GM23338 (cell line): ENCODE data around the gene VASN. TPM values are rescaled to one million over a fixed set of nuclear protein-coding genes. Genes with fewer than 3 reads are reported as not detected.

Experiments
- ATAC-seq: fragments of 200-7000 bp; cut with Tn5 transposase; 3 replicates; pipeline ENCODE4 v1.9.1; 2020
- DNase-seq: peaks from one replicate; pipeline ENCODE4 v3.0.0-alpha.2; 2015; ENCODE audit warnings: low spot score
- H2AFZ ChIP-seq: fragments of 200-600 bp; sonication (generic); 2 replicates; pipeline ENCODE4 v1.8.0; 2016; ENCODE audit warnings: antibody characterized with exemption, mild to moderate bottlenecking, moderate library complexity
- H3F3A ChIP-seq: fragments of 200-600 bp; sonication (generic); replicated peaks from 2 replicates; pipeline ENCODE4 v1.8.0; 2017; ENCODE audit warnings: antibody characterized with exemption, mixed run types, low read depth
- H3K27ac ChIP-seq: fragments of 200-600 bp; sonication (generic); 2 replicates; pipeline ENCODE4 v1.6.1; 2016; ENCODE audit warnings: low read depth
- H3K27me3 ChIP-seq: fragments of 200-600 bp; sonication (generic); 2 replicates; pipeline ENCODE4 v1.8.0; 2016; ENCODE audit warnings: mild to moderate bottlenecking, mixed run types, moderate library complexity; ENCODE audit not compliant: insufficient read depth
- H3K36me3 ChIP-seq: fragments of 200-600 bp; sonication (generic); 2 replicates; pipeline ENCODE4 v1.8.0; 2016; ENCODE audit warnings: mild to moderate bottlenecking; ENCODE audit not compliant: insufficient read depth
- H3K4me1 ChIP-seq: fragments of 200-600 bp; sonication (generic); 2 replicates; pipeline ENCODE4 v1.8.0; 2016; ENCODE audit warnings: mild to moderate bottlenecking, moderate library complexity; ENCODE audit not compliant: insufficient read depth
- H3K4me2 ChIP-seq: fragments of 200-600 bp; sonication (generic); 2 replicates; pipeline ENCODE4 v1.7.1; 2017; ENCODE audit warnings: mixed run types
- H3K4me3 ChIP-seq: fragments of 200-600 bp; sonication (generic); 2 replicates; pipeline ENCODE4 v1.6.1; 2016; ENCODE audit warnings: mixed run types
- H3K79me2 ChIP-seq: fragments of 200-600 bp; sonication (generic); replicated peaks from 2 replicates; pipeline ENCODE4 v1.8.0; 2017; ENCODE audit warnings: mild to moderate bottlenecking; ENCODE audit not compliant: insufficient read depth
- H3K9me2 ChIP-seq: fragments of 200-600 bp; sonication (generic); 2 replicates; pipeline ENCODE4 v1.8.0; 2017; ENCODE audit not compliant: insufficient read depth
- H4K20me1 ChIP-seq: fragments of 200-600 bp; sonication (generic); replicated peaks from 2 replicates; pipeline ENCODE4 v1.8.0; 2017; ENCODE audit warnings: mild to moderate bottlenecking; ENCODE audit not compliant: insufficient read depth
- H3K27ac Mint-ChIP-seq: 2 replicates; pipeline ENCODE4 v1.8.0; 2020; ENCODE audit warnings: inconsistent platforms, mild to moderate bottlenecking, moderate library complexity, mixed read lengths
- H3K27me3 Mint-ChIP-seq: 3 replicates; pipeline ENCODE4 v1.8.0; 2022; ENCODE audit warnings: low read depth, mild to moderate bottlenecking, moderate library complexity, mixed read lengths, inconsistent platforms; ENCODE audit not compliant: insufficient read depth, poor library complexity
- H3K36me3 Mint-ChIP-seq: 3 replicates; pipeline ENCODE4 v1.8.0; 2021; ENCODE audit warnings: low read depth, mild to moderate bottlenecking, inconsistent platforms, moderate library complexity, mixed read lengths
- H3K4me1 Mint-ChIP-seq: 3 replicates; pipeline ENCODE4 v1.8.0; 2020; ENCODE audit warnings: mild to moderate bottlenecking, inconsistent platforms, mixed read lengths
- H3K4me3 Mint-ChIP-seq: 3 replicates; pipeline ENCODE4 v1.8.0; 2021; ENCODE audit warnings: moderate library complexity, mild to moderate bottlenecking, inconsistent platforms, mixed read lengths
- H3K9me3 Mint-ChIP-seq: 3 replicates; pipeline ENCODE4 v1.8.0; 2020; ENCODE audit warnings: moderate library complexity, mild to moderate bottlenecking, inconsistent platforms, mixed read lengths
- CREB1 ChIP-seq: fragments of 250-450 bp; sonication (Bioruptor Pico); IDR thresholded peaks from 2 replicates; pipeline ENCODE4 v1.5.0; 2020; ENCODE audit warnings: low read depth, mild to moderate bottlenecking, moderate library complexity
- EZH2 ChIP-seq: fragments of 200-600 bp; sonication (generic); IDR thresholded peaks from one replicate; pipeline ENCODE4 v1.8.0; 2017; ENCODE audit warnings: antibody characterized with exemption, mild to moderate bottlenecking, low read depth; ENCODE audit not compliant: unreplicated experiment
- NANOG ChIP-seq: IDR thresholded peaks from 2 replicates; pipeline ENCODE4 v1.6.1; 2016; ENCODE audit warnings: antibody characterized with exemption, borderline replicate concordance
- POLR2AphosphoS5 ChIP-seq: IDR thresholded peaks from 2 replicates; pipeline ENCODE4 v1.6.1; 2016; ENCODE audit warnings: antibody characterized with exemption, low read depth
- STAT1 ChIP-seq: IDR thresholded peaks from one replicate; pipeline ENCODE4 v1.6.1; 2016; ENCODE audit warnings: antibody characterized with exemption; ENCODE audit not compliant: unreplicated experiment
- ZNF114 ChIP-seq: fragments of 250-450 bp; sonication (Bioruptor Pico); IDR thresholded peaks from 2 replicates; pipeline ENCODE4 v1.5.0; 2020; ENCODE audit warnings: mild to moderate bottlenecking, moderate library complexity
- polyA plus RNA-seq: library from polyadenylated mRNA; unstranded; fragments of >200 nt; fragmentation: Nextera tagmentation; extraction: Ambion mirVana; gene quantifications from 2 replicates; pipeline ENCODE4 v1.2.1, GENCODE V29; 2016
- total RNA-seq: library from RNA; depleted of rRNA; stranded (reverse); fragments of >200 nt; shearing (Covaris generic); gene quantifications from 2 replicates; pipeline ENCODE4 v1.2.3, GENCODE V29; 2014
- TF ChIP-seq, protein P1 (sequence below): fragments of 250-450 bp; sonication (Bioruptor Pico); IDR thresholded peaks from 2 replicates; pipeline ENCODE4 v1.5.0; 2020; ENCODE audit warnings: mild to moderate bottlenecking, moderate library complexity
- TF ChIP-seq, protein P2 (sequence below), 2 experiments: fragments of 200-600 bp in 1 of 2; sonication (generic) in 1 of 2; conservative IDR thresholded peaks; 2 replicates each; pipeline versions ENCODE4 v1.5.1 to v1.6.1; 2016 to 2017; ENCODE audit warnings: antibody characterized with exemption in 2 of 2, low read depth in 2 of 2, mild to moderate bottlenecking in 2 of 2, moderate library complexity in 1 of 2
- TF ChIP-seq, protein P3 (sequence below): IDR thresholded peaks from 2 replicates; pipeline ENCODE4 v1.6.1; 2016; ENCODE audit warnings: antibody characterized with exemption

VASN gene
- total and polyA plus RNA-seq, 2 experiments from 2014 or later = 8.0 to 15.5 TPM

GRCh38 chr16:4416200-4417032 lies 44.8 kb downstream of the VASN start, which contains the start of gene CORO7 (continued):
- TF ChIP-seq, protein P1, sequence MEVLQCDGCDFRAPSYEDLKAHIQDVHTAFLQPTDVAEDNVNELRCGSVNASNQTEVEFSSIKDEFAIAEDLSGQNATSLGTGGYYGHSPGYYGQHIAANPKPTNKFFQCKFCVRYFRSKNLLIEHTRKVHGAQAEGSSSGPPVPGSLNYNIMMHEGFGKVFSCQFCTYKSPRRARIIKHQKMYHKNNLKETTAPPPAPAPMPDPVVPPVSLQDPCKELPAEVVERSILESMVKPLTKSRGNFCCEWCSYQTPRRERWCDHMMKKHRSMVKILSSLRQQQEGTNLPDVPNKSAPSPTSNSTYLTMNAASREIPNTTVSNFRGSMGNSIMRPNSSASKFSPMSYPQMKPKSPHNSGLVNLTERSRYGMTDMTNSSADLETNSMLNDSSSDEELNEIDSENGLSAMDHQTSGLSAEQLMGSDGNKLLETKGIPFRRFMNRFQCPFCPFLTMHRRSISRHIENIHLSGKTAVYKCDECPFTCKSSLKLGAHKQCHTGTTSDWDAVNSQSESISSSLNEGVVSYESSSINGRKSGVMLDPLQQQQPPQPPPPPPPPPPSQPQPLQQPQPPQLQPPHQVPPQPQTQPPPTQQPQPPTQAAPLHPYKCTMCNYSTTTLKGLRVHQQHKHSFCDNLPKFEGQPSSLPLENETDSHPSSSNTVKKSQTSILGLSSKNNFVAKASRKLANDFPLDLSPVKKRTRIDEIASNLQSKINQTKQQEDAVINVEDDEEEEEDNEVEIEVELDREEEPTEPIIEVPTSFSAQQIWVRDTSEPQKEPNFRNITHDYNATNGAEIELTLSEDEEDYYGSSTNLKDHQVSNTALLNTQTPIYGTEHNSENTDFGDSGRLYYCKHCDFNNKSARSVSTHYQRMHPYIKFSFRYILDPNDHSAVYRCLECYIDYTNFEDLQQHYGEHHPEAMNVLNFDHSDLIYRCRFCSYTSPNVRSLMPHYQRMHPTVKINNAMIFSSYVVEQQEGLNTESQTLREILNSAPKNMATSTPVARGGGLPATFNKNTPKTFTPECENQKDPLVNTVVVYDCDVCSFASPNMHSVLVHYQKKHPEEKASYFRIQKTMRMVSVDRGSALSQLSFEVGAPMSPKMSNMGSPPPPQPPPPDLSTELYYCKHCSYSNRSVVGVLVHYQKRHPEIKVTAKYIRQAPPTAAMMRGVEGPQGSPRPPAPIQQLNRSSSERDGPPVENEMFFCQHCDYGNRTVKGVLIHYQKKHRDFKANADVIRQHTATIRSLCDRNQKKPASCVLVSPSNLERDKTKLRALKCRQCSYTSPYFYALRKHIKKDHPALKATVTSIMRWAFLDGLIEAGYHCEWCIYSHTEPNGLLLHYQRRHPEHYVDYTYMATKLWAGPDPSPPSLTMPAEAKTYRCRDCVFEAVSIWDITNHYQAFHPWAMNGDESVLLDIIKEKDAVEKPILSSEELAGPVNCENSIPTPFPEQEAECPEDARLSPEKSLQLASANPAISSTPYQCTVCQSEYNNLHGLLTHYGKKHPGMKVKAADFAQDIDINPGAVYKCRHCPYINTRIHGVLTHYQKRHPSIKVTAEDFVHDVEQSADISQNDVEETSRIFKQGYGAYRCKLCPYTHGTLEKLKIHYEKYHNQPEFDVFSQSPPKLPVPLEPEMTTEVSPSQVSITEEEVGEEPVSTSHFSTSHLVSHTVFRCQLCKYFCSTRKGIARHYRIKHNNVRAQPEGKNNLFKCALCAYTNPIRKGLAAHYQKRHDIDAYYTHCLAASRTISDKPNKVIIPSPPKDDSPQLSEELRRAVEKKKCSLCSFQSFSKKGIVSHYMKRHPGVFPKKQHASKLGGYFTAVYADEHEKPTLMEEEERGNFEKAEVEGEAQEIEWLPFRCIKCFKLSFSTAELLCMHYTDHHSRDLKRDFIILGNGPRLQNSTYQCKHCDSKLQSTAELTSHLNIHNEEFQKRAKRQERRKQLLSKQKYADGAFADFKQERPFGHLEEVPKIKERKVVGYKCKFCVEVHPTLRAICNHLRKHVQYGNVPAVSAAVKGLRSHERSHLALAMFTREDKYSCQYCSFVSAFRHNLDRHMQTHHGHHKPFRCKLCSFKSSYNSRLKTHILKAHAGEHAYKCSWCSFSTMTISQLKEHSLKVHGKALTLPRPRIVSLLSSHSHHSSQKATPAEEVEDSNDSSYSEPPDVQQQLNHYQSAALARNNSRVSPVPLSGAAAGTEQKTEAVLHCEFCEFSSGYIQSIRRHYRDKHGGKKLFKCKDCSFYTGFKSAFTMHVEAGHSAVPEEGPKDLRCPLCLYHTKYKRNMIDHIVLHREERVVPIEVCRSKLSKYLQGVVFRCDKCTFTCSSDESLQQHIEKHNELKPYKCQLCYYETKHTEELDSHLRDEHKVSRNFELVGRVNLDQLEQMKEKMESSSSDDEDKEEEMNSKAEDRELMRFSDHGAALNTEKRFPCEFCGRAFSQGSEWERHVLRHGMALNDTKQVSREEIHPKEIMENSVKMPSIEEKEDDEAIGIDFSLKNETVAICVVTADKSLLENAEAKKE (CRISPR knock-in tag) = no peak
- TF ChIP-seq, protein P2, sequence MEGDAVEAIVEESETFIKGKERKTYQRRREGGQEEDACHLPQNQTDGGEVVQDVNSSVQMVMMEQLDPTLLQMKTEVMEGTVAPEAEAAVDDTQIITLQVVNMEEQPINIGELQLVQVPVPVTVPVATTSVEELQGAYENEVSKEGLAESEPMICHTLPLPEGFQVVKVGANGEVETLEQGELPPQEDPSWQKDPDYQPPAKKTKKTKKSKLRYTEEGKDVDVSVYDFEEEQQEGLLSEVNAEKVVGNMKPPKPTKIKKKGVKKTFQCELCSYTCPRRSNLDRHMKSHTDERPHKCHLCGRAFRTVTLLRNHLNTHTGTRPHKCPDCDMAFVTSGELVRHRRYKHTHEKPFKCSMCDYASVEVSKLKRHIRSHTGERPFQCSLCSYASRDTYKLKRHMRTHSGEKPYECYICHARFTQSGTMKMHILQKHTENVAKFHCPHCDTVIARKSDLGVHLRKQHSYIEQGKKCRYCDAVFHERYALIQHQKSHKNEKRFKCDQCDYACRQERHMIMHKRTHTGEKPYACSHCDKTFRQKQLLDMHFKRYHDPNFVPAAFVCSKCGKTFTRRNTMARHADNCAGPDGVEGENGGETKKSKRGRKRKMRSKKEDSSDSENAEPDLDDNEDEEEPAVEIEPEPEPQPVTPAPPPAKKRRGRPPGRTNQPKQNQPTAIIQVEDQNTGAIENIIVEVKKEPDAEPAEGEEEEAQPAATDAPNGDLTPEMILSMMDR (conservative IDR thresholded peaks at IDR 0.05; ENCODE audit: low read depth in 2 of 2) = no peak
- no peak for TF ChIP-seq ZNF114 (CRISPR knock-in tag)
- no peak for TF ChIP-seq CREB1 (CRISPR knock-in tag)

GRCh38 chr16:4419402-4419959 lies 47.8 kb downstream of the VASN start:
- peaks cover 6% of the 10 kb centered on the region for H3K4me1 ChIP-seq
- Mint-ChIP-seq H3K27me3 (peaks cover 9% of the 10 kb centered on the region), H3K36me3 (no peaks in the 10 kb centered on the region; the same call in 2 of the 3 replicates), H3K4me1 (peaks cover 10% of the 10 kb centered on the region), H3K4me3 (no peak overlapping the region), H3K9me3 (no peaks in the 10 kb centered on the region), H3K27ac (no peak overlapping the region)
- DNase-seq (no peak), ATAC-seq (no peak)
- H3F3A ChIP-seq = peaks cover 10% of the 10 kb centered on the region
- no peak overlapping the region for H2AFZ ChIP-seq
- H3K79me2 ChIP-seq = peaks cover 10% of the 10 kb centered on the region
- peaks cover 6% of the 10 kb centered on the region for H4K20me1 ChIP-seq
- H3K36me3 ChIP-seq = no peaks in the 10 kb centered on the region; the same call in 1 of the 2 replicates
- no peak overlapping the region for H3K4me3 ChIP-seq
- H3K4me2 ChIP-seq = no peak overlapping the region
- H3K9me2 ChIP-seq = no peaks in the 10 kb centered on the region
- H3K27ac ChIP-seq = no peak overlapping the region
- no peaks in the 10 kb centered on the region for H3K27me3 ChIP-seq
- TF ChIP-seq, protein P3, sequence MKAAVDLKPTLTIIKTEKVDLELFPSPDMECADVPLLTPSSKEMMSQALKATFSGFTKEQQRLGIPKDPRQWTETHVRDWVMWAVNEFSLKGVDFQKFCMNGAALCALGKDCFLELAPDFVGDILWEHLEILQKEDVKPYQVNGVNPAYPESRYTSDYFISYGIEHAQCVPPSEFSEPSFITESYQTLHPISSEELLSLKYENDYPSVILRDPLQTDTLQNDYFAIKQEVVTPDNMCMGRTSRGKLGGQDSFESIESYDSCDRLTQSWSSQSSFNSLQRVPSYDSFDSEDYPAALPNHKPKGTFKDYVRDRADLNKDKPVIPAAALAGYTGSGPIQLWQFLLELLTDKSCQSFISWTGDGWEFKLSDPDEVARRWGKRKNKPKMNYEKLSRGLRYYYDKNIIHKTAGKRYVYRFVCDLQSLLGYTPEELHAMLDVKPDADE = no peak
- no peak for TF ChIP-seq EZH2
- TF ChIP-seq ZNF114 (CRISPR knock-in tag) = no peak
- no peak for TF ChIP-seq POLR2AphosphoS5
- TF ChIP-seq, protein P2 (conservative IDR thresholded peaks at IDR 0.05; ENCODE audit: low read depth in 2 of 2) = no peak
- no peak for TF ChIP-seq NANOG
- no peak for TF ChIP-seq STAT1
- TF ChIP-seq CREB1 (CRISPR knock-in tag) = no peak
